OCI-LY1 (cell line): ENCODE results near the gene PRSS22.
A peak's percentile ranks its signal among the peaks of the same experiment; 100 is the strongest.

Source experiments
- H2AFZ ChIP-seq: fragments of 200-600 bp; sonication (generic), shearing (Covaris generic); 2 replicates; pipeline ENCODE4 v1.6.0; 2014; ENCODE audit warnings: antibody characterized with exemption, mild to moderate bottlenecking, low read length
- H3F3A ChIP-seq: fragments of 200-600 bp; sonication (generic), shearing (Covaris generic); 2 replicates; pipeline ENCODE4 v1.6.0; 2014; ENCODE audit warnings: mild to moderate bottlenecking, antibody characterized with exemption, low read length, moderate library complexity; ENCODE audit not compliant: insufficient read depth
- H3K27ac ChIP-seq: fragments of 200-600 bp; sonication (generic); 2 replicates; pipeline ENCODE4 v1.5.1; 2014; ENCODE audit warnings: low read length, mixed run types, mild to moderate bottlenecking, low read depth; ENCODE audit not compliant: poor library complexity, severe bottlenecking
- H3K27me3 ChIP-seq: fragments of 200-600 bp; sonication (generic); 2 replicates; pipeline ENCODE4 v1.6.0; 2014; ENCODE audit warnings: antibody characterized with exemption, mild to moderate bottlenecking, low read length, moderate library complexity; ENCODE audit not compliant: insufficient read depth
- H3K36me3 ChIP-seq: fragments of 200-600 bp; sonication (generic); 2 replicates; pipeline ENCODE4 v1.6.1; 2014; ENCODE audit warnings: mild to moderate bottlenecking, antibody characterized with exemption, low read length, moderate library complexity, mixed read lengths; ENCODE audit not compliant: insufficient read depth
- H3K4me1 ChIP-seq: fragments of 200-600 bp; sonication (generic); 2 replicates; pipeline ENCODE4 v1.5.1; 2014; ENCODE audit warnings: mild to moderate bottlenecking, low read length, moderate library complexity; ENCODE audit not compliant: insufficient read depth, severe bottlenecking
- H3K4me2 ChIP-seq: fragments of 200-600 bp; sonication (generic), shearing (Covaris generic); 2 replicates; pipeline ENCODE4 v1.6.1; 2014; ENCODE audit warnings: low read length
- H3K4me3 ChIP-seq: fragments of 200-600 bp; sonication (generic); 2 replicates; pipeline ENCODE4 v1.5.1; 2014; ENCODE audit warnings: low read length, low read depth, mild to moderate bottlenecking, mixed read lengths; ENCODE audit not compliant: poor library complexity, severe bottlenecking
- H3K79me2 ChIP-seq: fragments of 200-600 bp; shearing (Covaris generic); 2 replicates; pipeline ENCODE4 v1.6.1; 2016; ENCODE audit warnings: mixed run types, low read length, mixed read lengths; ENCODE audit not compliant: insufficient read depth
- H3K9ac ChIP-seq: fragments of 200-600 bp; sonication (generic), shearing (Covaris generic); 2 replicates; pipeline ENCODE4 v1.6.1; 2014; ENCODE audit warnings: mild to moderate bottlenecking, low read length, mixed read lengths
- H3K9me2 ChIP-seq: fragments of 200-600 bp; sonication (generic), shearing (Covaris generic); 2 replicates; pipeline ENCODE4 v1.6.1; 2014; ENCODE audit warnings: low read depth, mild to moderate bottlenecking, low read length, mixed read lengths
- H3K9me3 ChIP-seq: fragments of 200-600 bp; shearing (Covaris generic); 2 replicates; pipeline ENCODE4 v1.6.1; 2014; ENCODE audit warnings: low read length, mixed read lengths
- H4K20me1 ChIP-seq: fragments of 200-600 bp; sonication (generic), shearing (Covaris generic); 2 replicates; pipeline ENCODE4 v1.6.0; 2016; ENCODE audit warnings: mild to moderate bottlenecking, low read length; ENCODE audit not compliant: insufficient read depth
- CTCF ChIP-seq: fragments of 200-600 bp; sonication (generic), shearing (Covaris generic); IDR thresholded peaks from 2 replicates; pipeline ENCODE4 v1.5.1; 2017; ENCODE audit warnings: mild to moderate bottlenecking, antibody characterized with exemption, low read length, moderate library complexity, mixed read lengths
- EZH2 ChIP-seq: fragments of 200-600 bp; sonication (generic), shearing (Covaris generic); IDR thresholded peaks from 2 replicates; pipeline ENCODE4 v1.8.0; 2017; ENCODE audit warnings: borderline replicate concordance, mixed run types, mild to moderate bottlenecking, antibody characterized with exemption, low read length, moderate library complexity, mixed read lengths

Gene PRSS22

GRCh38 chr16:2905241-2905987, 47.4 kb upstream of the PRSS22 start:
- H3K9ac ChIP-seq: peak overlapping the region; percentile 53; the same call in 1 of the 2 replicates
- peak overlapping the region; percentile 64 for H3K4me3 ChIP-seq
- H3K79me2 ChIP-seq: no peaks in the 10 kb centered on the region
- peaks cover 10% of the 10 kb centered on the region for H3K4me1 ChIP-seq
- H3K27ac ChIP-seq: no peak overlapping the region
- peak overlapping the region; percentile 87 for H3K4me2 ChIP-seq
- H3K9me3 ChIP-seq: no peaks in the 10 kb centered on the region
- H3K36me3 ChIP-seq: no peaks in the 10 kb centered on the region
- TF ChIP-seq CTCF (no peak), EZH2 (no peak)
- no peak overlapping the region for H2AFZ ChIP-seq
- H4K20me1 ChIP-seq: no peaks in the 10 kb centered on the region
- H3K27me3 ChIP-seq: no peaks in the 10 kb centered on the region
- no peaks in the 10 kb centered on the region for H3K9me2 ChIP-seq
- H3F3A ChIP-seq: 0 out of 2 replicates have a peak, but pooled peaks cover 2% of the 10 kb centered on the region

- H3K4me1 ChIP-seq: peaks cover 10% of the 10 kb centered on the region
- H3K9me2 ChIP-seq: no peaks in the 10 kb centered on the region
- peak overlapping the region; percentile 64 for H3K4me3 ChIP-seq
- peak overlapping the region; percentile 87 for H3K4me2 ChIP-seq
- no peak overlapping the region for H3K27ac ChIP-seq
- no peak overlapping the region for H2AFZ ChIP-seq
- H3K27me3 ChIP-seq: no peaks in the 10 kb centered on the region
- H3F3A ChIP-seq: no peaks in the 10 kb centered on the region
- H4K20me1 ChIP-seq: no peaks in the 10 kb centered on the region
- peak overlapping the region; percentile 53 for H3K9ac ChIP-seq
- no peaks in the 10 kb centered on the region for H3K9me3 ChIP-seq
- TF ChIP-seq EZH2 (no peak), CTCF (no peak)
- H3K79me2 ChIP-seq: no peaks in the 10 kb centered on the region
- no peaks in the 10 kb centered on the region for H3K36me3 ChIP-seq
These were observed 46.9 kb upstream of the PRSS22 start for GRCh38 chr16:2904922-2905240.

- Histone ChIP-seq H3K9me2 (no peaks in the 10 kb centered on the region), H2AFZ (peak overlapping the region; percentile 98), H3K4me3 (peak overlapping the region; percentile 64), H3F3A (no peaks in the 10 kb centered on the region), H3K27ac (no peak overlapping the region), H3K4me1 (peaks cover 10% of the 10 kb centered on the region), H3K36me3 (no peaks in the 10 kb centered on the region), H3K4me2 (peak overlapping the region; percentile 87), H3K27me3 (no peaks in the 10 kb centered on the region), H3K9me3 (no peaks in the 10 kb centered on the region), H3K79me2 (no peaks in the 10 kb centered on the region), H3K9ac (peak overlapping the region; percentile 53), H4K20me1 (no peaks in the 10 kb centered on the region)
- TF ChIP-seq CTCF (peak; percentile 85), EZH2 (no peak)
These were observed 46.3 kb upstream of the PRSS22 start for GRCh38 chr16:2904100-2904921.
